GM12878 (cell line): ENCODE data around the gene LRRC53. TPM values are rescaled to one million over a fixed set of nuclear protein-coding genes. Genes with fewer than 3 reads are reported as not detected.

Source experiments
- ATAC-seq: fragments of 200-7000 bp; cut with Tn5 transposase; 3 replicates; pipeline ENCODE4 v1.9.1; 2020; ENCODE audit warnings: mild to moderate bottlenecking, moderate library complexity
- BruUV-seq: library from RNA; stranded (reverse); fragments of 400-500 nt; replicated peaks from 2 replicates; lab custom pipeline; 2021; lab: Mats Ljungman, UMichigan
- CTCF ChIA-PET: fragments of 300-600 bp; sonication (Branson Sonifier 250); formaldehyde crosslinking; extraction: SDS; loops from one replicate; lab custom pipeline; 2021; ENCODE audit warnings: inconsistent platforms; lab: Yijun Ruan, JAX
- POLR2A ChIA-PET: fragments of 350-600 bp; formaldehyde crosslinking; extraction: SDS; loops from one replicate; lab custom pipeline; 2021; ENCODE audit warnings: inconsistent platforms; lab: Charles Lee
- RAD21 ChIA-PET: fragments of 300-600 bp; sonication (Branson Sonifier 250); formaldehyde crosslinking; loops from one replicate; lab custom pipeline; 2023; ENCODE audit warnings: antibody characterized with exemption; ENCODE audit not compliant: unreplicated experiment; lab: Charles Lee
- SMC1A ChIA-PET: fragments of 300-600 bp; sonication (Branson Sonifier 250); formaldehyde crosslinking; loops from one replicate; lab custom pipeline; 2023; ENCODE audit not compliant: unreplicated experiment, uncharacterized antibody; lab: Charles Lee
- DNase-seq: peaks from one replicate; pipeline ENCODE4 v3.0.0-alpha.2; 2011; ENCODE audit warnings: low read depth, low spot score
- FAIRE-seq: peaks from 3 replicates; lab custom pipeline; 2011; peaks lifted over from hg19 to GRCh38; lab: Jason Lieb, UNC
- H2AFZ ChIP-seq: 2 replicates; pipeline ENCODE4 v1.6.0; 2011; ENCODE audit warnings: low read depth, low read length, control low read depth; ENCODE audit not compliant: control insufficient read depth
- H3K27ac ChIP-seq: 2 replicates; pipeline ENCODE4 v1.5.1; 2011; ENCODE audit warnings: control low read depth; ENCODE audit not compliant: control insufficient read depth, insufficient read depth
- H3K27me3 ChIP-seq, 2 experiments: replicated peaks in 1 of 2; 2 replicates each; pipeline versions ENCODE4 v1.6.0 to v1.6.1; 2011; ENCODE audit warnings: low read length in 1 of 2; ENCODE audit not compliant: control insufficient read depth in 2 of 2, insufficient read depth in 2 of 2
- H3K36me3 ChIP-seq, 2 experiments: 2 replicates each; pipeline ENCODE4 v1.5.1; 2011; ENCODE audit warnings: low read length in 1 of 2; ENCODE audit not compliant: control insufficient read depth in 2 of 2, insufficient read depth in 2 of 2
- H3K4me1 ChIP-seq: 2 replicates; pipeline ENCODE4 v1.6.1; 2011; ENCODE audit warnings: mild to moderate bottlenecking, low read length, moderate library complexity, mixed read lengths; ENCODE audit not compliant: control insufficient read depth, insufficient read depth
- H3K4me2 ChIP-seq: 2 replicates; pipeline ENCODE4 v1.6.0; 2011; ENCODE audit warnings: control low read depth; ENCODE audit not compliant: control insufficient read depth, insufficient read depth
- H3K4me3 ChIP-seq: fragments of 200-600 bp; sonication (generic); 2 replicates; pipeline ENCODE4 v1.5.1; 2016
- H3K79me2 ChIP-seq: 2 replicates; pipeline ENCODE4 v1.6.0; 2011; ENCODE audit warnings: low read length; ENCODE audit not compliant: control insufficient read depth, insufficient read depth
- H3K9ac ChIP-seq: 2 replicates; pipeline ENCODE4 v1.8.0; 2011; ENCODE audit warnings: low read length, control low read depth, mixed read lengths; ENCODE audit not compliant: control insufficient read depth, insufficient read depth
- H3K9me3 ChIP-seq: replicated peaks from 3 replicates; pipeline ENCODE4 v1.5.1; 2011; ENCODE audit warnings: mild to moderate bottlenecking, low read length; ENCODE audit not compliant: control insufficient read depth, insufficient read depth
- H4K20me1 ChIP-seq: 2 replicates; pipeline ENCODE4 v1.6.0; 2011; ENCODE audit not compliant: control insufficient read depth, insufficient read depth
- EGR1 ChIP-seq, 2 experiments: IDR thresholded peaks; 1 replicate in 1 of 2; 2 replicates in 1 of 2; pipeline ENCODE4 v1.6.1; 2011 to 2012; ENCODE audit warnings: low read depth in 2 of 2, low read length in 2 of 2, borderline replicate concordance in 1 of 2, mild to moderate bottlenecking in 1 of 2, moderate library complexity in 1 of 2
- LARP7 ChIP-seq: fragments of 450-650 bp; IDR thresholded peaks from 2 replicates; pipeline ENCODE4 v1.6.1; 2017; ENCODE audit warnings: mild to moderate bottlenecking
- PRDM15 ChIP-seq: fragments of 450-650 bp; formaldehyde crosslinking; IDR thresholded peaks from 2 replicates; pipeline ENCODE4 v1.4.0; 2020; ENCODE audit warnings: mild to moderate bottlenecking, moderate library complexity
- SIN3A ChIP-seq: IDR thresholded peaks from 2 replicates; pipeline ENCODE4 v1.6.1; 2012; ENCODE audit warnings: low read depth, low read length, improper control_type of control experiment
- TARDBP ChIP-seq: IDR thresholded peaks from 2 replicates; pipeline ENCODE4 v1.6.1; 2016; ENCODE audit warnings: borderline replicate concordance
- WGBS: methylation state at CpG from one replicate; pipeline ENCODE4 v1.1.6; 2016; ENCODE audit warnings: low lambda C conversion rate; ENCODE audit not compliant: insufficient replicate concordance, insufficient coverage; ENCODE audit errors: missing lambda C conversion rate; 5-methylcytosine and 5-hydroxymethylcytosine counted together
- in situ Hi-C: fragments of 300-500 bp; cut with MboI; formaldehyde crosslinking; loops from 9 replicates; pipeline ENCODE4 v1.14.3; 2018; ENCODE audit warnings: mixed read lengths
- intact Hi-C: fragments of 100-400 bp; cut with micrococcal nuclease; formaldehyde crosslinking; loops from one replicate; pipeline ENCODE4 v1.14.2; 2022; ENCODE audit not compliant: unreplicated experiment
- polyA plus RNA-seq, 11 experiments: library from polyadenylated mRNA; depleted of rRNA in 4 of 11; unstranded in 6 of 11; stranded (reverse) in 5 of 11; fragments of >200 nt; fragmentation: Nextera tagmentation in 4 of 11; fragmentation: Illumina TruSeq in 1 of 11; extraction: Ambion mirVana in 4 of 11; extraction: Trizol in 1 of 11; gene quantifications; 1 replicate in 1 of 11; 2 replicates in 10 of 11; pipeline versions ENCODE4 v1.2.1 to v1.2.3, GENCODE V29; 2011 to 2016; ENCODE audit warnings: inconsistent platforms in 2 of 11, missing spikeins in 2 of 11, low read depth in 1 of 11
- total RNA-seq, 4 experiments: library from RNA; depleted of rRNA in 3 of 4; stranded (reverse); fragments of >200 nt in 3 of 4; fragmentation: Illumina TruSeq in 1 of 4; extraction: Trizol in 1 of 4; gene quantifications; 2 replicates each; pipeline versions ENCODE4 v1.2.1 to v1.2.3, GENCODE V29; 2013 to 2021

LRRC53 gene
- total and polyA plus RNA-seq, 10 of the 15 experiments (the other 5 are each of a cell fraction or from before 2014, with no cell fraction given): not detected

- Histone ChIP-seq H3K4me3 (no peak overlapping the region), H3K27ac (no peak overlapping the region), H3K9ac (no peak overlapping the region), H3K27me3 (no peaks in the 10 kb centered on the region), H3K36me3 (no peaks in the 10 kb centered on the region), H3K9me3 (no peaks in the 10 kb centered on the region), H4K20me1 (no peaks in the 10 kb centered on the region), H3K79me2 (no peaks in the 10 kb centered on the region), H2AFZ (no peak overlapping the region), H3K4me1 (no peaks in the 10 kb centered on the region), H3K4me2 (no peak overlapping the region)
- FAIRE-seq: no peak
- in situ Hi-C loops: loop anchor here (25.0 kb wide), 1 partner anchor 628 kb away; no protein-coding TSS in a partner anchor
- DNase-seq: no peak
- SMC1A ChIA-PET: no interaction called here
- ATAC-seq: no peak
- BruUV-seq: no TSS peak
- TF ChIP-seq SIN3A: no peak
- no peak for TF ChIP-seq LARP7
- TF ChIP-seq EGR1 (IDR thresholded peaks at IDR 0.05; ENCODE audit: borderline replicate concordance in 1 of 2, low read depth in 2 of 2, low read length in 2 of 2): no peak
- TF ChIP-seq TARDBP: no peak
- no peak for TF ChIP-seq PRDM15 (CRISPR knock-in tag)
- intact Hi-C loops: loop anchor here (10.0 kb wide), 1 partner anchor 620 kb away; no protein-coding TSS in a partner anchor
- WGBS: 80% methylated on average over 24 of the region's 24 CpGs
- RAD21 ChIA-PET: no interaction called here
- POLR2A ChIA-PET: no interaction called here
- CTCF ChIA-PET: no interaction called here
Observed at GRCh38 chr1:74465193-74465681, 47.2 kb downstream of the LRRC53 start.
